Melanocyte of skin (primary cell): ENCODE data around the gene BTLA. TPM values are rescaled to one million over a fixed set of nuclear protein-coding genes. Genes with fewer than 3 reads are reported as not detected.

Experiments
- total RNA-seq, 2 donors: library from RNA; depleted of rRNA; stranded (reverse); fragments of >200 nt; gene quantifications; 2 replicates each; pipeline ENCODE4 v1.2.3, GENCODE V29; 2012

BTLA gene, protein sequence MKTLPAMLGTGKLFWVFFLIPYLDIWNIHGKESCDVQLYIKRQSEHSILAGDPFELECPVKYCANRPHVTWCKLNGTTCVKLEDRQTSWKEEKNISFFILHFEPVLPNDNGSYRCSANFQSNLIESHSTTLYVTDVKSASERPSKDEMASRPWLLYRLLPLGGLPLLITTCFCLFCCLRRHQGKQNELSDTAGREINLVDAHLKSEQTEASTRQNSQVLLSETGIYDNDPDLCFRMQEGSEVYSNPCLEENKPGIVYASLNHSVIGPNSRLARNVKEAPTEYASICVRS
- not detected for total RNA-seq

DNA sequence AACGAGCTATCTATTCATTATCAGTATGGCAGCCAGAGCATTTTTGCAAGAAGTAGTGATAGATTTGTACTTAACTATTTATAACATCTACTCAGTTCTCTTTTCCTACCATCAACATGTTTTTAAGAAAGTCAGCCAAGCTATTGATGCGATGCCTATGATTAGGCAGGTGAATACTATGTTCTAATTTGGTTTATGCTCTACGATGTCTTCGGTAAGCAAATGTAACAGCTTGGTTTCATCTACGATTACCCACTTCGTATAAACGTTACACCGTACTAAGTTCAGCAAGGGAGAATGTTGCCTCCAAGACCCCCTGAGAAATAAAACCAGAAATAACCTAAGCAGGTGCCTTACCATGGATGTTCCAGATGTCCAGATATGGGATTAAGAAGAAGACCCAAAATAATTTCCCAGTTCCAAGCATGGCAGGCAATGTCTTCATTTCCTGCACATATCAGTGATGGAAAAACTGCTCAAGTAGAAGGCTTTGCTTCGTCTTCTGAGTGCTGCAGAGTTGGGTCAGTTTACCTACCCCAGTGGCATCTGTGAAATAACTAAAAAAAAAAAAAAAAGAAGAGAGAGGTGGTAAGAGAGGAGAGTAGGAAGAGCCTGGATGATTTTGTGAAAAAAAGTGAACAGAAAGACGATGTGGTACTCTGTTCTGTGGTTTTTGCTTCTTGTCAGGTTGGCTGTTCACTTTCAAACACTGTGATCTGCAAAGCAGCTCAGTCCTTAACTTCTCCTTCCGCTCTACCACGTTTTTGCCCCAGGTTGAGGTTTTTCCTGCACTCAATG is at the start of gene BTLA:
TSS of gene BTLA (minus strand) at position 559 of the 798 bp plus-strand sequence. CDS start at position 445, 114 bp downstream.

Other genes starting within 250 kb of the BTLA start
- under 1 TPM in 1 of 2 donors, not detected in 1; 0.34 TPM for gene SLC9C1, start 205.3 kb downstream of the BTLA start, total RNA-seq
- gene CD200, start 166.3 kb downstream of the BTLA start, total RNA-seq = 10 to 100 TPM in 1 of 2 donors, 1 to 10 TPM in 1; 7.2 to 17.0 TPM
- 10 to 100 TPM; 77.1 to 92.2 TPM for gene ATG3, start 62.5 kb upstream of the BTLA start, total RNA-seq
- gene SLC35A5, start 62.6 kb upstream of the BTLA start, total RNA-seq = 10 to 100 TPM; 40.0 to 47.5 TPM
- 10 to 100 TPM; 11.7 to 15.8 TPM for gene CCDC80, start 141.7 kb upstream of the BTLA start, total RNA-seq